Breast epithelium (tissue), 3 donors: ENCODE measurements around the gene SERPINB4.

Experiments used
- CTCF ChIP-seq, 3 donors: fragments of 450-650 bp; IDR thresholded peaks; one replicate each; pipeline ENCODE4 v1.5.1; 2016 to 2017; ENCODE audit warnings: antibody characterized with exemption in 3 of 3, mild to moderate bottlenecking in 3 of 3, moderate library complexity in 3 of 3
- POLR2A ChIP-seq: fragments of 450-650 bp; IDR thresholded peaks from one replicate; pipeline ENCODE4 v1.6.1; 2016; ENCODE audit warnings: antibody characterized with exemption, mild to moderate bottlenecking, moderate library complexity
- POLR2AphosphoS5 ChIP-seq, 3 donors: sonication (generic); formaldehyde crosslinking; IDR thresholded peaks; one replicate each; pipeline ENCODE4 v1.6.1; 2017; ENCODE audit warnings: antibody characterized with exemption in 3 of 3

- no peak for TF ChIP-seq CTCF (IDR thresholded peaks at IDR 0.05)
- no peak for TF ChIP-seq POLR2AphosphoS5 (IDR thresholded peaks at IDR 0.05)
- TF ChIP-seq POLR2A = no peak
These were observed 39.8 kb upstream of the SERPINB4 start for GRCh38 chr18:63683890-63684289.
